Spleen (tissue), 7 donors: ENCODE data around the gene FEZ2.

Source experiments
- POLR2A ChIP-seq, 3 donors: fragments of 450-650 bp; IDR thresholded peaks; one replicate each; pipeline ENCODE4 v1.5.1; 2017; ENCODE audit warnings: antibody characterized with exemption in 3 of 3, mild to moderate bottlenecking in 1 of 3
- POLR2AphosphoS5 ChIP-seq, 3 donors: sonication (generic); formaldehyde crosslinking; IDR thresholded peaks; one replicate each; pipeline ENCODE4 v1.5.1; 2017; ENCODE audit warnings: antibody characterized with exemption in 3 of 3
- TF ChIP-seq, protein P1 (sequence below), 11 experiments: fragments of 200-600 bp in 7 of 11; fragments of 450-650 bp in 4 of 11; sonication (generic) in 4 of 11; IDR thresholded peaks in 8 of 11; conservative IDR thresholded peaks in 3 of 11; 1 replicate in 7 of 11; 2 replicates in 4 of 11; pipeline versions ENCODE4 v1.4.0 to v1.8.0; 2016 to 2021; ENCODE audit warnings: antibody characterized with exemption in 11 of 11, inconsistent platforms in 4 of 11, mild to moderate bottlenecking in 1 of 11
- donor health status: DM: no; HTN: no; CAD: no; lungs with moderate emphysema.
- donor health status: DM: no; HTN: no; CAD: no.
- donor health status: DM: no; HTN: no; CAD: no.

- TF ChIP-seq, protein P1, sequence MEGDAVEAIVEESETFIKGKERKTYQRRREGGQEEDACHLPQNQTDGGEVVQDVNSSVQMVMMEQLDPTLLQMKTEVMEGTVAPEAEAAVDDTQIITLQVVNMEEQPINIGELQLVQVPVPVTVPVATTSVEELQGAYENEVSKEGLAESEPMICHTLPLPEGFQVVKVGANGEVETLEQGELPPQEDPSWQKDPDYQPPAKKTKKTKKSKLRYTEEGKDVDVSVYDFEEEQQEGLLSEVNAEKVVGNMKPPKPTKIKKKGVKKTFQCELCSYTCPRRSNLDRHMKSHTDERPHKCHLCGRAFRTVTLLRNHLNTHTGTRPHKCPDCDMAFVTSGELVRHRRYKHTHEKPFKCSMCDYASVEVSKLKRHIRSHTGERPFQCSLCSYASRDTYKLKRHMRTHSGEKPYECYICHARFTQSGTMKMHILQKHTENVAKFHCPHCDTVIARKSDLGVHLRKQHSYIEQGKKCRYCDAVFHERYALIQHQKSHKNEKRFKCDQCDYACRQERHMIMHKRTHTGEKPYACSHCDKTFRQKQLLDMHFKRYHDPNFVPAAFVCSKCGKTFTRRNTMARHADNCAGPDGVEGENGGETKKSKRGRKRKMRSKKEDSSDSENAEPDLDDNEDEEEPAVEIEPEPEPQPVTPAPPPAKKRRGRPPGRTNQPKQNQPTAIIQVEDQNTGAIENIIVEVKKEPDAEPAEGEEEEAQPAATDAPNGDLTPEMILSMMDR (IDR thresholded peaks at IDR 0.05 in 8 of 11, conservative IDR thresholded peaks at IDR 0.05 in 3 of 11), result no peak
- TF ChIP-seq POLR2A (IDR thresholded peaks at IDR 0.05) (no peak), POLR2AphosphoS5 (IDR thresholded peaks at IDR 0.05) (no peak)
These were observed 58.3 kb downstream of the FEZ2 start for GRCh38 chr2:36539631-36540030.
